GM18907 (cell line): ENCODE data around the gene SERPINA1.
"Not testable (repeated sequence)": the region's sequence is repeated elsewhere in the genome, so short reads cannot be mapped to it uniquely, and the experiment has no call there.

Experiments
- ATAC-seq: cut with Tn5 transposase; IDR thresholded peaks from one replicate; pipeline ENCODE4 v1.9.1; 2021; ENCODE audit warnings: mild to moderate bottlenecking, moderate library complexity; ENCODE audit not compliant: unreplicated experiment

Gene SERPINA1

GRCh38 chr14:94372021-94372605, 16.3 kb downstream of the SERPINA1 start:
- ATAC-seq: no peak

GRCh38 chr14:94370524-94370910, 17.9 kb downstream of the SERPINA1 start:
- no peak for ATAC-seq

DNA sequence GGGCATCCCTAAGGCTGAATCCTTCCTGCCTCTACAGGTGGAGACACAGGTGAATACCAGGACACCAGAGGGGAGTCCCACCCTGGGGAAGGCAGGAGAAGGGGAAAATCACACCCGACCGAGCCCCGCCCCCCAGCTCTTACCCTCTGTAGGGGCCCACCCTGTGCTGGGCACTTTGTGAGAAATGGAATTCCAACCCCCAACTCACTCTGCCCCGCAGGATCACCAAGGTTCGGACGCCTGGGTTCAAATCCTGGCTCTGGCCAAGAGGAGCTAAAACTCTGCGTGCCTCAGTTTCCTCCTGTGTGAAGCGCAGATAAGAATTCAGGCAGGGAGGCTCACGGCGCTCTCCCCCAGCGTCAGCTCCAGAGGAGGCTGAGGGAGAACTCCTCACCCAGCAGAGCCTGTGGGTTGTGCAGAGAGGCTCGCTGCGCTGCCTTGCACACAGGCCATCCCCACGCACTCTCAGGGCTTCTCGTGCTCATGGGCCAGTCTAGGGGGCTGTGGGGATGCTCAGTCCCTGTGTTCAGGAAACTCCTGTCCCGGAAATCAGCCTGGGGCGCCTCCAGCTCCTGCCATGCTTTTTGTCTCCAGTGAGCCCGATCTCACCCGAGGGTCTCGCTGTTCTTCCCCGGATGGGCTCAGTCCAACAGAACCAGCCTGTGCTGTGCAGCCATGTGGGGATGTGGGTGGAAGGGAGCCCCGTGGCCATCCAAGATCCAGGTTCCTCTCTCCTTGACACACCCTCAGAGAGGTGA, 18.5 kb downstream of the SERPINA1 start:
- ATAC-seq: not testable (repeated sequence)

- no peak for ATAC-seq
Measured at GRCh38 chr14:94368956-94369355, 19.4 kb downstream of the SERPINA1 start.

GRCh38 chr14:94368243-94368590, 20.2 kb downstream of the SERPINA1 start:
- ATAC-seq: no peak

DNA sequence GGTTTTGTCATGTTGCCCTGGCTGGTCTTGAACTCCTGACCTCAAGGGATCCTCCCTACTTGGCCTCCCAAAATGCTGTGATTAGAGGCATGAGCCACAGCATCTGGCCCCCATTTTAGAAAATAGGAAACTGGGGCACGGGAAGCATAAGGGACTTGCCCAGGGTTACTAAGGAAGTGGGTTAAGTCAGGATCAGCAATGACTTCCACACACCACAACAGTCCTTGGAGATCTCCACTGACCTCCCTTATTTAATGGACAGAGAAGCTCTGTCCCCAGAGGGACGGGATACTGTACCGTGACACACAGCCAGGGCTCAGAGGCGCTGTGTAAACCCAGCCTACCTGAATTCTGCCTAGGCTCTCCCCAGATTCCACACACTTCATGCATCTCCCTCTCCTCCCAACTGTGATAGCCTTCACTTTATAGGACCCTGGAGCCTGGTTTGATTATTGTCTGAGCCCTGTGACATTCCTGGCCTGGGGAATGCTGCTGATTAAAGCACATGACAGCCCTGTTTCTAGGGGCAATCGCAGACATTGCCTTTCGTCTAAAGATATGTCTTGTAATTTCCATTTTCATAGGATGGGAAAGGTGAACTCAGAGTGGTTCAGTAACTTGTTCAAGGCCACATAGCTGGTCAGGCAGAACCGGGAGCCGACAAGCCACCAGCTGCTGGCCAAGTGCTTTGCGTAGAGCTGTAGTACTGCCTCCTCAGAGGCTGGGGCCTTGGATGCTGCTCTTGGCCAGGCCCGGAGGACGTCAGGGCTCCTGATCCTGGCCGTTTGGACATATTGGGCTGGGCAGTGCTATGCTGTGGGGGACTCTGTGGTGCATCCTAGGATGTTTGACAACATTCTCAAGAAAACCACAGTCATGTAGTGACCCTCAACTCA, 20.8 kb downstream of the SERPINA1 start:
- ATAC-seq: no peak

GRCh38 chr14:94366146-94366915, 22.1 kb downstream of the SERPINA1 start, which contains the start of gene SERPINA2:
Gene SERPINA2 (minus strand): TSS chr14:94366698.
- ATAC-seq: no peak

DNA sequence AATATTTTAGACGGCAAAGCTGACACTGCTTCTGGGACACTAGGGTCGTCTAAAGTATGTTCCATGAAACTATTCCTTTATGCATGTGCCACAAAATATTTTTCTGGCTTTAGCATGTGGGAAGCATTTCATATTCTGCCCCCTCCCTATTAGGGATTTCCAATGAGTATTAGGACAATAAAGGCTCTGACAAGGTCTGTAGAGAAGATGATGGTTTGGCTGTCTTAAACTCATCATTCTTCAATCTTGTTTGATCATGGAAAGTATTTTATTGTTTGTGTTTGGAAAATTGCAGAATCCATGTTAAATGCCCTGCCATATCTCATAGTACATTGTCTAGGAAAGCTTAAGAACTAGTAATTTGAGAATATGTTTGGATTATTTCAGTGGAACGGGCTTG, 22.8 kb downstream of the SERPINA1 start:
- ATAC-seq: no peak

DNA sequence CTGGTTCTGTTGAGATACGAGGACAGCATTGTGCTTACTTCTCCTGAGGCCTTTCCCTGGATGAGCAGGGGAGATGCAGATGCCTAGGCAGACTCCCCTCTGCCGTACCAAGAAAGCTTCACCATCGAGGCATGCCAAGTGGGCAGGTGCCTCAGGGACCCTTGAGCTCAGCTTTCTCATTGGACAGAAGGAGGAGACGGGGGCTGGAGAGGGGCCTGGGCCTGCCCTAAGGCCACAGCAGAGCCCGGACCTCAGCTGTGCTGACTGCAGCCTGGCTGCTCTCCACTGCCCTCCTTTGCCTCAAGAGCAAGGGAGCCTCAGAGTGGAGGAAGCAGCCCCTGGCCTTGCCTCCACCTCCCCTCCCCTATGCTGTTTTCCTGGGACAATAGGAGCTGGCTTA, 23.4 kb downstream of the SERPINA1 start:
- no peak for ATAC-seq

GRCh38 chr14:94364037-94364436, 24.4 kb downstream of the SERPINA1 start:
- ATAC-seq: no peak

DNA sequence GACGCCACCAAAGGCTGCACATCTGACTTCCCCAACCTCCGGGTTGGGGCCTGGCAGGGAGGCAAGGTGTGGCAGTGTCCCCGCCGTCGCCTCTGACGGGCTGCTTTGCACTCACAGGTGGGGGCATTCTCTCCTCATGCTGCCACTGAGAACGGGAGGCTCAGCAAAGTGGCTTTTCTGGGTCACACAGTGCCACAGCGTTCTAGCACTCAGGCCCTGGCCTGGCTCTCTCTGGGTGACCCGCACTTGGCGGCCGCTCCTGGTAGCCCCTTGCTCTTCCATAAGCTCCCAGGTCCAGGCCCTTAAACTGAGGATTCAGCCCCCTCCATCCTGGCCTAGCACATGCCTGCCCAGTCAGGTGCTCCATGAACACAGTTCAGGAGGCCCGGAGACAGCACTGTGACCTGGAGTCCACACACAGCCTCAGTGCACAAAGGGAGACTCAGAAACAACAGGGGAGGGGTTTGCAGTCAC, 25.2 kb downstream of the SERPINA1 start:
- no peak for ATAC-seq

- no peak for ATAC-seq
Measured at GRCh38 chr14:94362614-94363133, 25.7 kb downstream of the SERPINA1 start.

GRCh38 chr14:94361682-94362081, 26.7 kb downstream of the SERPINA1 start:
- no peak for ATAC-seq

GRCh38 chr14:94360945-94361565, 27.3 kb downstream of the SERPINA1 start:
- ATAC-seq: no peak

GRCh38 chr14:94357166-94357565, 31.2 kb downstream of the SERPINA1 start:
- ATAC-seq: no peak

DNA sequence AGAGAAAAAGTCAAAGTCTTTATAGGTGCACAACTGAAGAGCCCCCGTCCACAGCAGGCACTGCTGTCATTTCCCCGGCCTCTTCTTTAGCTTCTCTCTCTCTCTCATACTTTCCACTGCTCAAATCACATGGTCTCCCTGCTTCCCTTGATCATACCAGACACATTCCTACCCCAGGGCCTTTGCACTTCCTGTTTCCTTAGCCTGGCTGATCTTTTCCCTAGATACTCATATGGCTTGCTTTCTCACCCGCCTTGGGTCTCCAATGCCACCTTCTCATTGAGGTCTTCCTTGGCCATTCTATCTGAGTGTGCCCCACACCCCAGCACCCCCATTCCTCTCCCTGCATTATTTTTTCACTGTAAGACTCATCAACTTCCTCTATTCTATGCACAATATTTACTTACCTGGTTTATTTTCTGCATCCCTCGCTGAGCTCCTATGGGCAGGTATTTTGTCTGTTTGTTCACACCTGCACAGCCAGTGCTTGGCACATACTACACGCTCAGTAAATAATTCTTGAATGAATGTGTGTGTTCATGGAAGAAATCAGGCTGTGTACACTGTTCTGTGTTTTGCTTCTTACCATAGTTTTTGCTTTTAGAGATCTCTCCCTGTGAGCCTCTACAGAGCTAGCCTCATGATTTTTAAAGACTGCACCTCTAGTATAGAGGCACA, 31.9 kb downstream of the SERPINA1 start:
- ATAC-seq: no peak

GRCh38 chr14:94355191-94355794, 33.1 kb downstream of the SERPINA1 start:
- ATAC-seq: peak; percentile 62

DNA sequence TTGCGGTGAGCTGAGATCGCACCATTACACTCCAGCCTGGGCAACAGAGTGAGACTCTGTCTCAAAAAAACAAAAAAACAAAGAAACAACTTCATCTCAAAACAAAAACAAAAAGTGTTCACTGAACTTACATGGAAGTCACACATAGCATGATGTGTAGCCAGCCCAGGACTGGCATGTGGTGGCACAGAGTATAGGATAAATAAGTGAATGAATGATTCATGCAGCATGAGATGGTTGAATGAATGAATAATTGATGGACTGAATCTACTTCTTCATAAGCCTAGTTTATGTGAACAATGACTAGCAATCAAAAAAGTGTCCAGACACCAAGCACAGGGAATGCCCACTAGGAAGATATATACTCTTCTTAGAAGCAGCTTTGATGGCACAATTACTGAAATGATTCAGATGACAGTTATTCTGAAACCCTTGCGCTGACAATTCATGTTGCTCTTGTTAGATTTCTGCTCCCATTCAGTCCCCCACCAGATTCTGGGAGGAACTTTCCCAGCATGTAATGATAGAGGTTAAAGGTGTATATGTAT, 33.7 kb downstream of the SERPINA1 start:
- peak; percentile 48 for ATAC-seq

GRCh38 chr14:94354190-94354589, 34.2 kb downstream of the SERPINA1 start:
- ATAC-seq: not testable (repeated sequence)
